PC-3 (cell line): ENCODE results near the gene GPR101. TPM values are rescaled to one million over a fixed set of nuclear protein-coding genes. Genes with fewer than 3 reads are reported as not detected.
"Not testable (repeated sequence)": the region's sequence is repeated elsewhere in the genome, so short reads cannot be mapped to it uniquely, and the experiment has no call there.

ENCODE experiments used
- ATAC-seq: fragments of 200-7000 bp; cut with Tn5 transposase; 2 replicates; pipeline ENCODE4 v1.9.1; 2020; ENCODE audit warnings: mild to moderate bottlenecking, moderate library complexity
- BruUV-seq: library from RNA; stranded (reverse); fragments of 400-500 nt; replicated peaks from 2 replicates; lab custom pipeline; 2021; lab: Mats Ljungman, UMichigan
- CTCF ChIA-PET: fragments of 300-600 bp; sonication (Branson Sonifier 250); formaldehyde crosslinking; loops from one replicate; lab custom pipeline; 2022; ENCODE audit warnings: antibody characterized with exemption; lab: Charles Lee
- POLR2A ChIA-PET: fragments of 300-600 bp; sonication (Branson Sonifier 250); formaldehyde crosslinking; loops from one replicate; lab custom pipeline; 2022; ENCODE audit warnings: antibody characterized with exemption; ENCODE audit not compliant: unreplicated experiment; lab: Charles Lee
- DNase-seq: peaks from one replicate; pipeline ENCODE4 v3.0.0-alpha.2; 2015
- H2AFZ ChIP-seq: fragments of 300-600 bp; sonication (generic); 2 replicates; pipeline ENCODE4 v1.6.0; 2016; ENCODE audit warnings: antibody characterized with exemption, low read length
- H3F3A ChIP-seq: fragments of 300-600 bp; sonication (generic); one replicate; pipeline ENCODE4 v1.6.0; 2017; ENCODE audit warnings: antibody characterized with exemption, low read length, control low read depth, mild to moderate bottlenecking; ENCODE audit not compliant: unreplicated experiment
- H3K27ac ChIP-seq: fragments of 300-600 bp; sonication (generic); 2 replicates; pipeline ENCODE4 v1.5.1; 2016; ENCODE audit warnings: mild to moderate bottlenecking, low read length
- H3K27me3 ChIP-seq: fragments of 300-600 bp; sonication (generic); 2 replicates; pipeline ENCODE4 v1.6.1; 2016; ENCODE audit warnings: low read length, mixed read lengths
- H3K36me3 ChIP-seq: fragments of 300-600 bp; sonication (generic); 2 replicates; pipeline ENCODE4 v1.6.1; 2016; ENCODE audit warnings: low read depth, mixed run types, low read length, mixed read lengths
- H3K4me1 ChIP-seq: fragments of 300-600 bp; sonication (generic); 2 replicates; pipeline ENCODE4 v1.5.1; 2016; ENCODE audit warnings: low read length; ENCODE audit not compliant: insufficient read depth
- H3K4me2 ChIP-seq: fragments of 300-600 bp; sonication (generic); 2 replicates; pipeline ENCODE4 v1.6.0; 2016; ENCODE audit warnings: low read length
- H3K4me3 ChIP-seq: fragments of 300-600 bp; sonication (generic); 2 replicates; pipeline ENCODE4 v1.5.1; 2016; ENCODE audit warnings: mild to moderate bottlenecking, low read length, mixed read lengths
- H3K79me2 ChIP-seq: fragments of 300-600 bp; sonication (generic); 2 replicates; pipeline ENCODE4 v1.6.1; 2017; ENCODE audit warnings: low read length, mixed read lengths
- H3K9ac ChIP-seq: fragments of 300-600 bp; sonication (generic); 2 replicates; pipeline ENCODE4 v1.6.0; 2016; ENCODE audit warnings: mild to moderate bottlenecking, low read length
- H3K9me2 ChIP-seq: fragments of 300-600 bp; sonication (generic); replicated peaks from 2 replicates; pipeline ENCODE4 v1.6.1; 2016; ENCODE audit warnings: mixed run types, low read length, mixed read lengths
- H3K9me3 ChIP-seq: fragments of 300-600 bp; sonication (generic); 2 replicates; pipeline ENCODE4 v1.6.1; 2016; ENCODE audit warnings: low read length, mixed read lengths
- H4K20me1 ChIP-seq: fragments of 300-600 bp; sonication (generic); 2 replicates; pipeline ENCODE4 v1.6.1; 2016; ENCODE audit warnings: low read length, mixed read lengths
- CTCF ChIP-seq: fragments of 300-600 bp; sonication (generic); conservative IDR thresholded peaks from 2 replicates; pipeline ENCODE4 v1.5.1; 2017; ENCODE audit warnings: antibody characterized with exemption, low read depth, mild to moderate bottlenecking, low read length
- EZH2 ChIP-seq: fragments of 300-600 bp; sonication (generic); IDR thresholded peaks from one replicate; pipeline ENCODE4 v1.6.1; 2017; ENCODE audit warnings: antibody characterized with exemption, mild to moderate bottlenecking, low read length; ENCODE audit not compliant: unreplicated experiment
- EZH2phosphoT487 ChIP-seq: fragments of 300-600 bp; sonication (generic); IDR thresholded peaks from 2 replicates; pipeline ENCODE4 v1.6.1; 2018; ENCODE audit warnings: mild to moderate bottlenecking, antibody characterized with exemption, low read length, borderline replicate concordance
- intact Hi-C: fragments of 100-400 bp; cut with micrococcal nuclease; formaldehyde crosslinking; loops from 2 replicates; pipeline ENCODE4 v1.9.0; 2023
- total RNA-seq: library from RNA; depleted of rRNA; stranded (reverse); fragments of >200 nt; gene quantifications from 2 replicates; pipeline ENCODE4 v1.2.3, GENCODE V29; 2014; rRNA removed

Gene GPR101
- total RNA-seq, 1 experiment from 2014 or later, result not detected

GRCh38 chrX:137025930-137026329, 7.9 kb downstream of the GPR101 start:
- Histone ChIP-seq H3K79me2 (no peaks in the 10 kb centered on the region), H3F3A (no peaks in the 10 kb centered on the region), H3K4me3 (no peak overlapping the region), H2AFZ (no peak overlapping the region), H3K4me1 (no peaks in the 10 kb centered on the region), H3K9me3 (no peaks in the 10 kb centered on the region), H3K27me3 (peaks cover 24% of the 10 kb centered on the region; the same call in 1 of the 2 replicates), H3K9ac (no peak overlapping the region), H3K9me2 (no peaks in the 10 kb centered on the region), H3K27ac (no peak overlapping the region), H3K36me3 (no peaks in the 10 kb centered on the region), H3K4me2 (no peak overlapping the region), H4K20me1 (no peaks in the 10 kb centered on the region)
- DNase-seq (no peak), ATAC-seq (no peak)
- BruUV-seq, result no TSS peak
- ChIA-PET CTCF (no interaction called here), POLR2A (no interaction called here)
- intact Hi-C loops, result no loop called here
- no peak for TF ChIP-seq EZH2phosphoT487
- no peak for TF ChIP-seq CTCF
- TF ChIP-seq EZH2, result no peak

GRCh38 chrX:137000236-137000635, 33.6 kb downstream of the GPR101 start:
- ATAC-seq, H3K36me3 ChIP-seq, H3K4me3 ChIP-seq, intact Hi-C loops, H4K20me1 ChIP-seq, H3K9ac ChIP-seq, DNase-seq, H2AFZ ChIP-seq, H3K4me2 ChIP-seq, BruUV-seq, H3F3A ChIP-seq, H3K27ac ChIP-seq, H3K4me1 ChIP-seq, H3K79me2 ChIP-seq, CTCF ChIA-PET, H3K9me3 ChIP-seq, H3K27me3 ChIP-seq, POLR2A ChIA-PET, H3K9me2 ChIP-seq: not testable (repeated sequence)

- no peak overlapping the region for H3K4me2 ChIP-seq
- no peaks in the 10 kb centered on the region for H3K36me3 ChIP-seq
- POLR2A ChIA-PET, result no interaction called here
- H3F3A ChIP-seq, result no peaks in the 10 kb centered on the region
- no peaks in the 10 kb centered on the region for H3K27me3 ChIP-seq
- BruUV-seq, result no TSS peak
- intact Hi-C loops, result no loop called here
- no peak for DNase-seq
- no peaks in the 10 kb centered on the region for H4K20me1 ChIP-seq
- ATAC-seq, result no peak
- H3K9me2 ChIP-seq, result no peaks in the 10 kb centered on the region
- H2AFZ ChIP-seq, result no peak overlapping the region
- no peak overlapping the region for H3K9ac ChIP-seq
- no peaks in the 10 kb centered on the region for H3K79me2 ChIP-seq
- H3K9me3 ChIP-seq, result no peaks in the 10 kb centered on the region
- no peak overlapping the region for H3K4me3 ChIP-seq
- TF ChIP-seq EZH2phosphoT487, result no peak
- TF ChIP-seq EZH2, result no peak
- no peak for TF ChIP-seq CTCF
- CTCF ChIA-PET, result no interaction called here
- H3K27ac ChIP-seq, result no peak overlapping the region
- H3K4me1 ChIP-seq, result no peaks in the 10 kb centered on the region
These were observed 34.8 kb downstream of the GPR101 start for GRCh38 chrX:136999024-136999423.

Other genes starting within 250 kb of the GPR101 start
- 278 and 288 TPM in 2 replicates for gene RBMX, start 153.3 kb downstream of the GPR101 start, total RNA-seq